ENCODE data around the gene ANKRD30B.
"Not testable (repeated sequence)": the region's sequence is repeated elsewhere in the genome, so short reads cannot be mapped to it uniquely, and the experiment has no call there.

The ANKRD30B gene

GRCh38 chr18:14856256-14856655 lies 108.3 kb downstream of the ANKRD30B start:
- not testable (repeated sequence) for DNase-seq

- not testable (repeated sequence) for DNase-seq
Observed at GRCh38 chr18:14858514-14858913, 110.5 kb downstream of the ANKRD30B start.

- DNase-seq: not testable (repeated sequence)
Observed at GRCh38 chr18:14859995-14860394, 112.0 kb downstream of the ANKRD30B start.

GRCh38 chr18:14866426-14866825 lies 118.5 kb downstream of the ANKRD30B start:
- not testable (repeated sequence) for DNase-seq

DNA sequence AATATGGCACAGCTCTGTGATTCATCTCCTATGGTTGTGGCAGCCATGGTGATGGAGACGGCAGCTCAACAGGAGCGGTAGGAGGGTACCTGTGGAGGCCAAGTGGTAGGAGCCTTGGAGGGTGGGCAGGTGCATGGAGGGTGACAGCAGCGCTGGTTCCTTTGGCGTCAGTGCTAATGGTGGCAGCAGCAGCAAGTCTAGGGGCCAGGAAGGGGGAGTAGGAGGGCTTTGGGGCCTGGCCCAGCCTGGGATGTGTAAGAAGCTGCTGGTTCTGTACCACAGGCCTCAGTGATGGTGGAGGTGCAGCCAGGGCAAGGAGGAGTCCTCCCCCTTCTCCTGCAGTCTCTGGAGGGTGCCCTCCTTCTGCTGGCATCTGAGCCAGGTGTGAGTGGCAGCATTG lies 120.0 kb downstream of the ANKRD30B start:
- not testable (repeated sequence) for DNase-seq

GRCh38 chr18:14868825-14869224 lies 120.9 kb downstream of the ANKRD30B start:
- DNase-seq: not testable (repeated sequence)

GRCh38 chr18:14878826-14879225 lies 130.9 kb downstream of the ANKRD30B start:
- not testable (repeated sequence) for DNase-seq

- no peak for DNase-seq
Observed at GRCh38 chr18:14900435-14900834, 152.5 kb downstream of the ANKRD30B start.
